D341Med (cell line): ENCODE data around the gene CR1L.
"Not testable (repeated sequence)": the region's sequence is repeated elsewhere in the genome, so short reads cannot be mapped to it uniquely, and the experiment has no call there.

Experiments
- DNase-seq: peaks from one replicate; pipeline ENCODE4 v3.0.0; 2012; ENCODE audit warnings: low spot score

CR1L gene

GRCh38 chr1:207745839-207746767 is 101.2 kb downstream of the CR1L start:
- DNase-seq: no peak

- DNase-seq: no peak
These were observed 102.9 kb downstream of the CR1L start for GRCh38 chr1:207747627-207748492.

GRCh38 chr1:207748737-207749528 is 104.0 kb downstream of the CR1L start:
- no peak for DNase-seq

GRCh38 chr1:207750631-207751305 is 105.8 kb downstream of the CR1L start:
- DNase-seq: no peak

- not testable (repeated sequence) for DNase-seq
These were observed 106.5 kb downstream of the CR1L start for GRCh38 chr1:207751463-207751789.

GRCh38 chr1:207751790-207752455 is 107.0 kb downstream of the CR1L start, which contains the start of gene CD46:
CD46 (plus strand) TSS chr1:207752054; CDS start chr1:207752213, 159 bp downstream.
- peak; percentile 98 for DNase-seq

GRCh38 chr1:207752456-207752998 is 107.6 kb downstream of the CR1L start:
- peak; percentile 38 for DNase-seq

GRCh38 chr1:207753611-207754010 is 108.7 kb downstream of the CR1L start:
- DNase-seq: no peak

GRCh38 chr1:207754011-207754410 is 109.1 kb downstream of the CR1L start:
- DNase-seq: no peak

- no peak for DNase-seq
These were observed 110.2 kb downstream of the CR1L start for GRCh38 chr1:207754974-207755700.

GRCh38 chr1:207755846-207756693 is 111.1 kb downstream of the CR1L start:
- no peak for DNase-seq

GRCh38 chr1:207762622-207763021 is 117.7 kb downstream of the CR1L start:
- peak; percentile 11 for DNase-seq

GRCh38 chr1:207763091-207763490 is 118.2 kb downstream of the CR1L start:
- peak; percentile 18 for DNase-seq

- DNase-seq: no peak
These were observed 119.0 kb downstream of the CR1L start for GRCh38 chr1:207763972-207764371.

GRCh38 chr1:207766569-207766968 is 121.6 kb downstream of the CR1L start:
- no peak for DNase-seq

GRCh38 chr1:207770514-207770913 is 125.6 kb downstream of the CR1L start:
- DNase-seq: not testable (repeated sequence)
